NCI-H460 (cell line): ENCODE results near the gene RNU5B-1. TPM values are rescaled to one million over a fixed set of nuclear protein-coding genes. Genes with fewer than 3 reads are reported as not detected.

Source experiments
- DNase-seq: peaks from one replicate; pipeline ENCODE4 v3.0.0-alpha.2; 2016; ENCODE audit warnings: low read depth; ENCODE audit errors: extremely low read depth
- polyA plus RNA-seq: library from polyadenylated mRNA; depleted of rRNA; stranded (reverse); fragments of >200 nt; gene quantifications from 2 replicates; pipeline ENCODE4 v1.2.3, GENCODE V29; 2014; cell fraction: nucleus; rRNA removed
- total RNA-seq: library from RNA; depleted of rRNA; stranded (reverse); fragments of >200 nt; shearing (Covaris generic); gene quantifications from 2 replicates; pipeline ENCODE4 v1.2.3, GENCODE V29; 2014; rRNA removed

The RNU5B-1 gene
- total RNA-seq = not detected in 2 replicates
- polyA plus RNA-seq = not detected in 2 replicates

- peak; percentile 96 for DNase-seq
Observed at GRCh38 chr15:65304381-65305149, at the start of gene RNU5B-1. Gene RNU5B-1 (plus strand): TSS chr15:65304677.

DNA sequence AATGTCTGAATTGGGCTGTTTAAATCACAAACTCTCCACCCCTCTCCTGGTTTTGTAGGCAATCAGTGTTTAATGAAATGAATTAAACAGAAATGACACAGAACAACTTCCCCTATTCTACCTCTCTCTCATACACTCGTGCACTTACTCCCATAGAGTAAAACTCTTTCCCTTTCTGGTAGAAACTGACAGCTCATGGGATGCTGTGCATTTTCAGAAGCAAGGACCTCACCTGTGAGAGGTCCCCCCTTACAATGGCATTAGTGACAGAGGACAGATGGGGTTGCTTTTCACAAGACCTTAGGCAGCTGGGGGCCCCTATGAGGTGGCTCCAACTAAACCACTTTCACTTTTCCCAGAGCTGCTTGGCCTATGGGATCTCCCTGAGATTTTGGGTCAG lies 49.7 kb upstream of the RNU5B-1 start:
- no peak for DNase-seq

- no peak for DNase-seq
Observed at GRCh38 chr15:65255486-65256140, 48.9 kb upstream of the RNU5B-1 start.

GRCh38 chr15:65258375-65259262 lies 45.9 kb upstream of the RNU5B-1 start:
- no peak for DNase-seq

- no peak for DNase-seq
Observed at GRCh38 chr15:65259367-65259797, 45.1 kb upstream of the RNU5B-1 start.

DNA sequence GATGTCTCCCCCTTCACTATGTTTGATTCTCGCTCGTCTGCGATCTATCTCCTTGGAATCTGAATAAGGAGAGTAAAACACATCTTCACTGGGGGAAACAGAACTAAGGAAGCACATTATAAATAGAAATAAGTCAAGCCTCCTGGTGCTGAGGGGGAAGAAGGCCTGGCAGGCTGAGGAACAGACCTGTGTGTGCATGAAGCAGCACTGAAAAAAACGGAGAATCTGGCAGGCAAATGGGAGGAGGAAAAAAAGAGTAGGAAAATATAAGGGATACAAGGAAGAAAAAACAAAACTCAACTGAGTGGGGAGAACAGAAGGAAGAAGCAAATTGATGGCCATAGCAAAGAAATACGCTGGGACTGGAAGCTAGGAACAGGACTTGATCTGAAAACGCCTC lies 43.5 kb upstream of the RNU5B-1 start:
- no peak for DNase-seq

- no peak for DNase-seq
Observed at GRCh38 chr15:65263313-65263712, 41.2 kb upstream of the RNU5B-1 start.

- no peak for DNase-seq
Observed at GRCh38 chr15:65264863-65265430, 39.5 kb upstream of the RNU5B-1 start.

- no peak for DNase-seq
Observed at GRCh38 chr15:65266469-65266868, 38.0 kb upstream of the RNU5B-1 start.

- no peak for DNase-seq
Observed at GRCh38 chr15:65268411-65268810, 36.1 kb upstream of the RNU5B-1 start.

- DNase-seq = peak; percentile 40
Observed at GRCh38 chr15:65270811-65271545, 33.5 kb upstream of the RNU5B-1 start.

DNA sequence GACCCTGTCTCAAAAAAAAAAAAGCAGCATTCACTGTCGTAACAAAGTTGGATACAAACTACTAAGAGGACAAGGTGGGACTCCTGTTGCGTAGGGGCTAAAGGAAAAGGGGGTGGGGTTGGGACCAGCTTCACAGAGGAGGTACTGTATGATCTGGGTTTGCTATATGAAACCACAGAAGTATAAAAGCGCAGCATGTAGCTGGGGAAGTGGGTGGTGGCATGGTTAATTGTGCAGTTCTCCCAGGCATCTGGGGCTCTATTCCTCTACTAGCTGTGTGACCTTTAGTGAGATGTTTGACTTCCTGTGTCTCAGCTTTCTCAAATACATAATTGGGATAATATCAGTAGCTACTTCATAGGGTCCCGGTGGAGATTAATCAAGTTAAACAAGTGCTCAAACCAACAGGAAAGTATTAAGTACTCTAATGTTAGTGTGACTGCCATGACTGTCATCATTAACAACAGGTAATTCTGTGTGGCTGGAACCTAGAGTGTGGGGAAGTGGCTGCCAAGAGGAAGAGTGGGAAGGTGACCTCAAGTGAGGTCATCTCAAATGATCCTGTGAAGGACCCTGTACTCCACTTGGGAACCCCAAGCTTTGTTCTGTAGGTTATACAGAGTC lies 29.3 kb upstream of the RNU5B-1 start:
- no peak for DNase-seq

GRCh38 chr15:65275728-65276126 lies 28.8 kb upstream of the RNU5B-1 start:
- no peak for DNase-seq

- no peak for DNase-seq
Observed at GRCh38 chr15:65277015-65277414, 27.5 kb upstream of the RNU5B-1 start.

DNA sequence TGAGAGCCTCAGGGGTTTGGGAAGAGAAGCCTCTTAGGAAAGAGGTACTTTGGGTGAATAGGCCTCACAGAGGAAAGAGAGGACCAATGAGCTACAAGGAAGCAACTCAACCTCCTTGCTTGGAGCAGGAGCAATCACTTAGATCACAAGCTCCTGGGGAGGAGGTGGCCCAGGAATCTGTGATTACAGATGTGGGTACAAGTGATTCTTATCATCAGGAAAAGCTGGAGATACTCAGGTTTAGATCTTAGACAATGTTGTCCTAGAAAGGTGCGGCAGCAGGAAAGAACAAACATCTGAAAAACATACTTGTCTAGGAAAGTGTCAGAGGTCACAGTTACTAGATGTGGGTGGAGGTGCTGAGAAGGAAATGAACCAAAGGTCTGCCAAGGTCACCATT lies 26.0 kb upstream of the RNU5B-1 start:
- DNase-seq = no peak

DNA sequence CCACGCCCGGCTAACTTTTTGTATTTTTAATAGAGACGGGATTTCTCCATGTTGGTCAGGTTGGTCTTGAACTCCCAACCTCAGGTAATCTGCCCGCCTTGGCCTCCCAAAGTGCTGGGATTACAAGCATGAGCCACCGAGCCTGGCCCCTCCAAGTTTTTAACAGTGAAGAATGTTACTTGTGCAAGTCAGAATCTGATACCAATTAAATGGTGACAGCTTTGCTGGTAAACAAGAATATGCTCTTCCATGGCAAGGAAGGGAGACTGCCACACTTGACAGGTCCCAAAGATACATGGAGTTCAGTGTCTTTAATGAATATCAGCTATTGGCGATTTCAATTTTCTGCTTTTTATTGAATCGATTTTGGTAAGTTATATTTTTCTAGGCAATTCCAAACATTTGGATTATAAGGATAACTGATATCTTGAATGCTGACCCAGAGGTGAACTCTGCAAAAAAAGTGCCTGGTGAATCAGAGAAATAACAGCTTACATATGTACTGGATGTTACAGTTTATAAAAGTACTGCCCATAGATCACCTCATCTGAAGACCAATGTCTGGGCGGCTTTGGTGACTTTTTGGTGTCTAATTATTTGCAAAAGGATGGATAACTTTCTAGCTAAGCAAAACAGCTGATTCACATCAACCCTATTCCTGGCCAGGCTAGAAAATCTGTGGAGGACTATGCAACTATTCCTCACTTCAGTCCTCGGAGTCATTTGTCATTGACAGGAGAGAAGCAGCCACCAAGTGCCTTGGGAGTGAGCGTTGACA lies 19.0 kb upstream of the RNU5B-1 start:
- no peak for DNase-seq

DNA sequence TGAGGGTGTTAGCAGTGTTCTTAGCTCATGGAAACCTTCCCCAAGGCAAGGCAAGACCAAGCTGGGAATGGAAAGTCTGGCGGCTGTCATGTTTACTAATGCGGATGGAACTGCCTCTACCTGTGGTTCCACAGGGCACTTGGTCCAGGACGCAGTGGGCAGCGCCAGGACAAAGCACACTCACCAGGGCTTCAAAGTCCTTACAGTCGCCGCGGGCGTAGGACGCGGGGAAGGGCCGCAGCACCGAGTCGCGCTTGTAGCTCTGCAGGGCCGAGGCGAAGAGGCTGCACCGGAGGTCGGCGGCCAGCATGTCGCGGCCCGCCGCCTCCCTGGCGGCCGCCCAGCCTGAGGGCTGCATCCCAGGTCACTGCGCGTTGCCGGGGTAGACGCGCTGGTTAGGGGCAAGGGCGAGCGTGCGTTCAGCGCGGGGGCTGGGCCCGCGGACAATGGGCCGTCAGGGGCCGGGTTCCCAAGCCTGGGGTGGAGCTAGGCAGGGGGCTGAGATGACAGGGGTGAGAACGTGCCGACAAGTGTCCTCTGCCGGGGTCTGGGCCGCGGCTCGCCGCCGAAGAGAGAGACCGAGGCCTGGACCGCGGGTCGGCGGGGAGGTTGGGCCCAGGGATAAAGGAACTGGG lies 18.3 kb upstream of the RNU5B-1 start:
- DNase-seq = no peak
